GM23338 (cell line): ENCODE data around the gene COBL. TPM values are rescaled to one million over a fixed set of nuclear protein-coding genes. Genes with fewer than 3 reads are reported as not detected.

Source experiments
- ATAC-seq: fragments of 200-7000 bp; cut with Tn5 transposase; 3 replicates; pipeline ENCODE4 v1.9.1; 2020
- DNase-seq: peaks from one replicate; pipeline ENCODE4 v3.0.0-alpha.2; 2015; ENCODE audit warnings: low spot score
- H2AFZ ChIP-seq: fragments of 200-600 bp; sonication (generic); 2 replicates; pipeline ENCODE4 v1.8.0; 2016; ENCODE audit warnings: antibody characterized with exemption, mild to moderate bottlenecking, moderate library complexity
- H3F3A ChIP-seq: fragments of 200-600 bp; sonication (generic); replicated peaks from 2 replicates; pipeline ENCODE4 v1.8.0; 2017; ENCODE audit warnings: antibody characterized with exemption, mixed run types, low read depth
- H3K27ac ChIP-seq: fragments of 200-600 bp; sonication (generic); 2 replicates; pipeline ENCODE4 v1.6.1; 2016; ENCODE audit warnings: low read depth
- H3K27me3 ChIP-seq: fragments of 200-600 bp; sonication (generic); 2 replicates; pipeline ENCODE4 v1.8.0; 2016; ENCODE audit warnings: mild to moderate bottlenecking, mixed run types, moderate library complexity; ENCODE audit not compliant: insufficient read depth
- H3K36me3 ChIP-seq: fragments of 200-600 bp; sonication (generic); 2 replicates; pipeline ENCODE4 v1.8.0; 2016; ENCODE audit warnings: mild to moderate bottlenecking; ENCODE audit not compliant: insufficient read depth
- H3K4me1 ChIP-seq: fragments of 200-600 bp; sonication (generic); 2 replicates; pipeline ENCODE4 v1.8.0; 2016; ENCODE audit warnings: mild to moderate bottlenecking, moderate library complexity; ENCODE audit not compliant: insufficient read depth
- H3K4me2 ChIP-seq: fragments of 200-600 bp; sonication (generic); 2 replicates; pipeline ENCODE4 v1.7.1; 2017; ENCODE audit warnings: mixed run types
- H3K4me3 ChIP-seq: fragments of 200-600 bp; sonication (generic); 2 replicates; pipeline ENCODE4 v1.6.1; 2016; ENCODE audit warnings: mixed run types
- H3K79me2 ChIP-seq: fragments of 200-600 bp; sonication (generic); replicated peaks from 2 replicates; pipeline ENCODE4 v1.8.0; 2017; ENCODE audit warnings: mild to moderate bottlenecking; ENCODE audit not compliant: insufficient read depth
- H3K9me2 ChIP-seq: fragments of 200-600 bp; sonication (generic); 2 replicates; pipeline ENCODE4 v1.8.0; 2017; ENCODE audit not compliant: insufficient read depth
- H4K20me1 ChIP-seq: fragments of 200-600 bp; sonication (generic); replicated peaks from 2 replicates; pipeline ENCODE4 v1.8.0; 2017; ENCODE audit warnings: mild to moderate bottlenecking; ENCODE audit not compliant: insufficient read depth
- H3K27ac Mint-ChIP-seq: 2 replicates; pipeline ENCODE4 v1.8.0; 2020; ENCODE audit warnings: inconsistent platforms, mild to moderate bottlenecking, moderate library complexity, mixed read lengths
- H3K27me3 Mint-ChIP-seq: 3 replicates; pipeline ENCODE4 v1.8.0; 2022; ENCODE audit warnings: low read depth, mild to moderate bottlenecking, moderate library complexity, mixed read lengths, inconsistent platforms; ENCODE audit not compliant: insufficient read depth, poor library complexity
- H3K36me3 Mint-ChIP-seq: 3 replicates; pipeline ENCODE4 v1.8.0; 2021; ENCODE audit warnings: low read depth, mild to moderate bottlenecking, inconsistent platforms, moderate library complexity, mixed read lengths
- H3K4me1 Mint-ChIP-seq: 3 replicates; pipeline ENCODE4 v1.8.0; 2020; ENCODE audit warnings: mild to moderate bottlenecking, inconsistent platforms, mixed read lengths
- H3K4me3 Mint-ChIP-seq: 3 replicates; pipeline ENCODE4 v1.8.0; 2021; ENCODE audit warnings: moderate library complexity, mild to moderate bottlenecking, inconsistent platforms, mixed read lengths
- H3K9me3 Mint-ChIP-seq: 3 replicates; pipeline ENCODE4 v1.8.0; 2020; ENCODE audit warnings: moderate library complexity, mild to moderate bottlenecking, inconsistent platforms, mixed read lengths
- CREB1 ChIP-seq: fragments of 250-450 bp; sonication (Bioruptor Pico); IDR thresholded peaks from 2 replicates; pipeline ENCODE4 v1.5.0; 2020; ENCODE audit warnings: low read depth, mild to moderate bottlenecking, moderate library complexity
- CTCF ChIP-seq, 2 experiments: fragments of 200-600 bp in 1 of 2; sonication (generic) in 1 of 2; conservative IDR thresholded peaks; 2 replicates each; pipeline versions ENCODE4 v1.5.1 to v1.6.1; 2016 to 2017; ENCODE audit warnings: antibody characterized with exemption in 2 of 2, low read depth in 2 of 2, mild to moderate bottlenecking in 2 of 2, moderate library complexity in 1 of 2
- ETS1 ChIP-seq: IDR thresholded peaks from 2 replicates; pipeline ENCODE4 v1.6.1; 2016; ENCODE audit warnings: antibody characterized with exemption
- EZH2 ChIP-seq: fragments of 200-600 bp; sonication (generic); IDR thresholded peaks from one replicate; pipeline ENCODE4 v1.8.0; 2017; ENCODE audit warnings: antibody characterized with exemption, mild to moderate bottlenecking, low read depth; ENCODE audit not compliant: unreplicated experiment
- EZH2phosphoT487 ChIP-seq: fragments of 200-600 bp; sonication (generic); IDR thresholded peaks from one replicate; pipeline ENCODE4 v1.8.1; 2018; ENCODE audit warnings: antibody characterized with exemption; ENCODE audit not compliant: unreplicated experiment
- JUNB ChIP-seq: IDR thresholded peaks from one replicate; pipeline ENCODE4 v1.6.1; 2016; ENCODE audit warnings: antibody characterized with exemption; ENCODE audit not compliant: unreplicated experiment
- NANOG ChIP-seq: IDR thresholded peaks from 2 replicates; pipeline ENCODE4 v1.6.1; 2016; ENCODE audit warnings: antibody characterized with exemption, borderline replicate concordance
- POLR2AphosphoS5 ChIP-seq: IDR thresholded peaks from 2 replicates; pipeline ENCODE4 v1.6.1; 2016; ENCODE audit warnings: antibody characterized with exemption, low read depth
- REST ChIP-seq: IDR thresholded peaks from one replicate; pipeline ENCODE4 v1.6.1; 2018; ENCODE audit warnings: antibody characterized with exemption; ENCODE audit not compliant: unreplicated experiment
- STAT1 ChIP-seq: IDR thresholded peaks from one replicate; pipeline ENCODE4 v1.6.1; 2016; ENCODE audit warnings: antibody characterized with exemption; ENCODE audit not compliant: unreplicated experiment
- ZNF114 ChIP-seq: fragments of 250-450 bp; sonication (Bioruptor Pico); IDR thresholded peaks from 2 replicates; pipeline ENCODE4 v1.5.0; 2020; ENCODE audit warnings: mild to moderate bottlenecking, moderate library complexity
- ZNF331 ChIP-seq: fragments of 250-450 bp; sonication (Bioruptor Pico); IDR thresholded peaks from 2 replicates; pipeline ENCODE4 v1.5.0; 2020; ENCODE audit warnings: low read depth, mild to moderate bottlenecking, moderate library complexity
- ZNF462 ChIP-seq: fragments of 250-450 bp; sonication (Bioruptor Pico); IDR thresholded peaks from 2 replicates; pipeline ENCODE4 v1.5.0; 2020; ENCODE audit warnings: mild to moderate bottlenecking, moderate library complexity
- polyA plus RNA-seq: library from polyadenylated mRNA; unstranded; fragments of >200 nt; fragmentation: Nextera tagmentation; extraction: Ambion mirVana; gene quantifications from 2 replicates; pipeline ENCODE4 v1.2.1, GENCODE V29; 2016
- total RNA-seq: library from RNA; depleted of rRNA; stranded (reverse); fragments of >200 nt; shearing (Covaris generic); gene quantifications from 2 replicates; pipeline ENCODE4 v1.2.3, GENCODE V29; 2014

Gene COBL
- total and polyA plus RNA-seq, 2 experiments from 2014 or later: 18.3 to 51.9 TPM

GRCh38 chr7:50980411-50980810 is 336.2 kb downstream of the COBL start:
- Histone ChIP-seq H3K9me2 (peaks cover 18% of the 10 kb centered on the region), H3K4me2 (no peak overlapping the region), H3K27ac (no peak overlapping the region), H3K36me3 (0 out of 2 replicates have a peak, but pooled peaks cover 3% of the 10 kb centered on the region), H3K4me1 (peaks cover 21% of the 10 kb centered on the region), H4K20me1 (no peaks in the 10 kb centered on the region), H3K79me2 (no peaks in the 10 kb centered on the region), H3K27me3 (no peaks in the 10 kb centered on the region), H3F3A (0 out of 2 replicates have a peak, but pooled peaks cover 5% of the 10 kb centered on the region), H2AFZ (no peak overlapping the region), H3K4me3 (no peak overlapping the region)
- Mint-ChIP-seq H3K36me3 (peaks cover 6% of the 10 kb centered on the region; the same call in 1 of the 3 replicates), H3K27ac (no peak overlapping the region), H3K27me3 (peaks cover 6% of the 10 kb centered on the region), H3K4me3 (no peak overlapping the region), H3K4me1 (peaks cover 31% of the 10 kb centered on the region), H3K9me3 (0 out of 3 replicates have a peak, but pooled peaks cover 5% of the 10 kb centered on the region)
- DNase-seq (no peak), ATAC-seq (no peak)
- TF ChIP-seq POLR2AphosphoS5 (no peak), ZNF462 (CRISPR knock-in tag) (no peak), EZH2 (no peak), CREB1 (no peak), ZNF114 (CRISPR knock-in tag) (no peak), EZH2phosphoT487 (no peak), JUNB (no peak), ETS1 (no peak), STAT1 (no peak), REST (no peak), CTCF (conservative IDR thresholded peaks at IDR 0.05; ENCODE audit: low read depth in 2 of 2) (no peak), NANOG (no peak), ZNF331 (no peak)
